Measurements from ENCODE around the gene EVA1B.

EVA1B gene

DNA sequence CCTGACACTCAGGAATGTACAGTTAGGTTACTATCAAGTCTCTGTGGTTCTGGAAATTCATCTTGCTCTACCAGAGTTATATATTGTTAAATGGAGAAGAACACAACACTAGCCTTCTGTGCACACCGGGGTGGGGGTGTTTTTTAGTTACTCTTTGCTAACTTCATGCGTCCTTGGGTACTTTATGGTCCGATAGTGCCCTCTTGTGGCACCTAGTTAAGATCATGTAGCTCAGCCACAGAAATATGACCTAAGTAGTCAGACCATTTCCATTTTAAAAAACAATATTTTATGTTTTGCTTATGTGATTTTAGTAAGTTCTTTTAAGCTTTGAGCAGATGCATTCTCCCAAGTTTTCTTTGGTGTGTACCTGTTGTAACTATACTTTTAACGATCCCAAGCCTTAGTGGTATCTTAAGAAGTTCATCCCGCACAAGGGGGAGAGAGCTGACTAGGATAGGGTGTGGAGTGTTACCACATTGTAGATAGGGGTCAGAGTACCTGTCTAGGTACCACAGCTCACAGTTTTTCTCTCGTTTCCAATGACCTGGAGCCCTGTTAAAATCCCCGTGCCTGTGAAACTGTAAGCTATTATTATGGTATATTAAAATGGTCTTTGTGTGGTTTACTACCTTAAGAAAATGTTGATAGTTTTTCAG is 37.9 kb downstream of the EVA1B start:
- DNase-seq (ENCODE audit: low read depth), result peak; percentile 88
- TF ChIP-seq, protein P1, sequence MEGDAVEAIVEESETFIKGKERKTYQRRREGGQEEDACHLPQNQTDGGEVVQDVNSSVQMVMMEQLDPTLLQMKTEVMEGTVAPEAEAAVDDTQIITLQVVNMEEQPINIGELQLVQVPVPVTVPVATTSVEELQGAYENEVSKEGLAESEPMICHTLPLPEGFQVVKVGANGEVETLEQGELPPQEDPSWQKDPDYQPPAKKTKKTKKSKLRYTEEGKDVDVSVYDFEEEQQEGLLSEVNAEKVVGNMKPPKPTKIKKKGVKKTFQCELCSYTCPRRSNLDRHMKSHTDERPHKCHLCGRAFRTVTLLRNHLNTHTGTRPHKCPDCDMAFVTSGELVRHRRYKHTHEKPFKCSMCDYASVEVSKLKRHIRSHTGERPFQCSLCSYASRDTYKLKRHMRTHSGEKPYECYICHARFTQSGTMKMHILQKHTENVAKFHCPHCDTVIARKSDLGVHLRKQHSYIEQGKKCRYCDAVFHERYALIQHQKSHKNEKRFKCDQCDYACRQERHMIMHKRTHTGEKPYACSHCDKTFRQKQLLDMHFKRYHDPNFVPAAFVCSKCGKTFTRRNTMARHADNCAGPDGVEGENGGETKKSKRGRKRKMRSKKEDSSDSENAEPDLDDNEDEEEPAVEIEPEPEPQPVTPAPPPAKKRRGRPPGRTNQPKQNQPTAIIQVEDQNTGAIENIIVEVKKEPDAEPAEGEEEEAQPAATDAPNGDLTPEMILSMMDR (IDR thresholded peaks at IDR 0.05; ENCODE audit: low read depth, low read length, missing control alignments), result peak; percentile 65
- no peak overlapping the region for H3K4me3 ChIP-seq (ENCODE audit: low read depth, low read length)
- in situ Hi-C loops (cut with HindIII; ENCODE audit: low sequenced_read_pairs), result no loop called here

GRCh38 chr1:36284517-36284916 is 38.9 kb downstream of the EVA1B start:
- no peak for DNase-seq (ENCODE audit: low read depth)
- no peak overlapping the region for H3K4me3 ChIP-seq (ENCODE audit: low read depth, low read length)
- TF ChIP-seq, protein P1 (IDR thresholded peaks at IDR 0.05; ENCODE audit: low read depth, low read length, missing control alignments), result no peak
- in situ Hi-C loops (cut with HindIII; ENCODE audit: low sequenced_read_pairs), result loop anchor here (5.0 kb wide), 1 partner anchor 57 kb away; no protein-coding TSS in a partner anchor

DNA sequence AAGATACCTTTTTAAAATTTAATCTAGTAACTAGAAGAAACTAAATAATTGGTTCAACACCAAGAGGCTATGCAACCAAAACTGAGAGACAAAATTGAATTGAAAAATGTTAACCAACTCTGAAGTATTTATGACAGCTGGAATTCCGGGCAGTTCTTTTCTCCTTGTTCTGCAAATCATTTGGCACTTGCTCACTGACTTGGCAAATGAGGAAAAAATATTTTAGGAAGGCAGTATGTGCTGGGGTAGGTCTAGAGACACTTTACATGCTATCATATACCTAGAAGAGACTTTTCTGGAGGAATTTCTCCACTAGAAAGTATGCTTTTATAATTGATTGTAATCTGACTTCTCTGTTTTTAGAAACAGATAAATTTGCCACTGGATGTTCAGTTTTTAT is 39.4 kb downstream of the EVA1B start:
- TF ChIP-seq, protein P1 (IDR thresholded peaks at IDR 0.05; ENCODE audit: low read depth, low read length, missing control alignments), result no peak
- H3K4me3 ChIP-seq (ENCODE audit: low read depth, low read length), result no peak overlapping the region
- DNase-seq (ENCODE audit: low read depth), result no peak
- in situ Hi-C loops (cut with HindIII; ENCODE audit: low sequenced_read_pairs), result loop anchor here (5.0 kb wide), 1 partner anchor 57 kb away; no protein-coding TSS in a partner anchor

- in situ Hi-C loops (cut with HindIII; ENCODE audit: low sequenced_read_pairs), result loop anchor here (5.0 kb wide), 1 partner anchor 53 kb away; no protein-coding TSS in a partner anchor
- DNase-seq (ENCODE audit: low read depth), result no peak
- TF ChIP-seq, protein P1 (IDR thresholded peaks at IDR 0.05; ENCODE audit: low read depth, low read length, missing control alignments), result no peak
- no peak overlapping the region for H3K4me3 ChIP-seq (ENCODE audit: low read depth, low read length)
Observed at GRCh38 chr1:36279789-36280296, 43.6 kb downstream of the EVA1B start.

- TF ChIP-seq, protein P1 (IDR thresholded peaks at IDR 0.05; ENCODE audit: low read depth, low read length, missing control alignments), result no peak
- no peak for DNase-seq (ENCODE audit: low read depth)
- H3K4me3 ChIP-seq (ENCODE audit: low read depth, low read length), result no peak overlapping the region
- in situ Hi-C loops (cut with HindIII; ENCODE audit: low sequenced_read_pairs), result no loop called here
Observed at GRCh38 chr1:36279110-36279788, 44.2 kb downstream of the EVA1B start.

- TF ChIP-seq, protein P1 (IDR thresholded peaks at IDR 0.05; ENCODE audit: low read depth, low read length, missing control alignments), result no peak
- no peak for DNase-seq (ENCODE audit: low read depth)
- no peak overlapping the region for H3K4me3 ChIP-seq (ENCODE audit: low read depth, low read length)
- in situ Hi-C loops (cut with HindIII; ENCODE audit: low sequenced_read_pairs), result no loop called here
Observed at GRCh38 chr1:36276688-36277087, 46.8 kb downstream of the EVA1B start.

All from astrocyte of the cerebellum (primary cell).